Fibroblast of lung (primary cell): ENCODE data around the gene PIK3R3.

ENCODE experiments used
- CTCF ChIP-seq, 2 donors: IDR thresholded peaks in 1 of 2; conservative IDR thresholded peaks in 1 of 2; 1 replicate in 1 of 2; 2 replicates in 1 of 2; pipeline ENCODE4 v1.5.1; 2011 to 2012; ENCODE audit warnings: low read length in 2 of 2, control low read depth in 1 of 2, inconsistent platforms in 1 of 2, low read depth in 1 of 2, mild to moderate bottlenecking in 1 of 2
- EZH2 ChIP-seq: IDR thresholded peaks from 2 replicates; pipeline ENCODE4 v1.5.1; 2012; ENCODE audit warnings: low read length, control low read depth, mild to moderate bottlenecking; ENCODE audit errors: missing control alignments

GRCh38 chr1:46021046-46021996 is 111.1 kb downstream of the PIK3R3 start:
- TF ChIP-seq EZH2 (no peak), CTCF (conservative IDR thresholded peaks at IDR 0.05 in 1 of 2, IDR thresholded peaks at IDR 0.05 in 1 of 2; ENCODE audit: low read depth in 1 of 2, low read length in 2 of 2) (no peak)
